Mucosa of rectum (tissue), 2 donors: ENCODE results near the gene OR52W1.

Experiments used
- H3K27ac ChIP-seq, 2 donors: one replicate each; pipeline ENCODE4 v1.7.0; 2013; ENCODE audit warnings: inconsistent platforms in 2 of 2, low read depth in 2 of 2, low read length in 2 of 2
- H3K27me3 ChIP-seq, 2 donors: one replicate each; pipeline ENCODE4 v1.7.0; 2013; ENCODE audit warnings: low read length in 2 of 2; ENCODE audit not compliant: control insufficient read depth in 2 of 2, insufficient read depth in 2 of 2
- H3K36me3 ChIP-seq, 2 donors: one replicate each; pipeline ENCODE4 v1.7.0; 2013; ENCODE audit warnings: low read length in 2 of 2; ENCODE audit not compliant: control insufficient read depth in 2 of 2, insufficient read depth in 2 of 2
- H3K4me1 ChIP-seq, 2 donors: one replicate each; pipeline ENCODE4 v1.7.0; 2013; ENCODE audit warnings: low read length in 2 of 2, mild to moderate bottlenecking in 1 of 2; ENCODE audit not compliant: control insufficient read depth in 2 of 2, insufficient read depth in 2 of 2
- H3K4me3 ChIP-seq, 2 donors: one replicate each; pipeline ENCODE4 v1.7.0; 2013; ENCODE audit warnings: low read length in 2 of 2
- H3K9ac ChIP-seq, 2 donors: one replicate each; pipeline ENCODE4 v1.7.0; 2013; ENCODE audit warnings: low read length in 2 of 2, low read depth in 1 of 2, mild to moderate bottlenecking in 1 of 2
- H3K9me3 ChIP-seq, 2 donors: one replicate each; pipeline ENCODE4 v1.7.0; 2013; ENCODE audit warnings: low read length in 2 of 2; ENCODE audit not compliant: control insufficient read depth in 2 of 2
- donor health status: healthy.
- donor health status: Normal muscosa, but diverticular disease.

The OR52W1 gene

DNA sequence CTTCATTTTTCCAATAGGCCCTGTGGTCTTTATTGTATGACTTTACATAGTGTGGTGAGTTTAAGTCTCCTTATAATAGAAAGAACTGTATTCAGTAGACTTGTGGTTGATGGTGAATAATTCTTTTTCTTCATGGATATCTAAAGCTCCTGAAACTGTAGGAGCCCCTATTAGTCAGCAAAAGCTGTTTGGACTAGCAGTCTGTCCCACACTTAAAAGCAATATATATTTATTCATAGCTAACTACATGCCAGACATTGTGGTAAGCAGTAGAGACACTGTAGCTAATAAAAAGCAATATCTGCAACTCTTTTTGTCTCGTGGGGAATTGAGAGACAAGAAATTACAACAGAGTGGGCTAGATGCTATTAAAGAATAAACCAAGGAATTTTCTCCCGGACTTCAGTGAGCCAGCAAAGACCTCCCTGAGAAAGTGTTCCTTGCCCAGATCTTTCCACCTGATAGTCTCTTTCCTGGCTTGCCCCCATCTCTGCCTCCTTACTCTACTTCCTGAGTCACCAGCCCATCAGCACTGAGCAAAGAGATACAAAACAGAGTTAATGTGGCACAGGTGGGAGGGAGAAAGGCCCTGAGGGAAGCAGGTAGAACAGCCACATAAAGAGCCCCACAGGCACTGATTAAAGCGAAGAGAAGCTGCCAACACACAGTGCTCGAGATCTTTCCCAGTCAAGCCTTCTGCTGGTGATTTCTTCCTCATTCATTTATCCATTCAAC, 1.4 kb upstream of the OR52W1 start:
- no peak overlapping the region for H3K27ac ChIP-seq
- no peaks in the 10 kb centered on the region for H3K4me1 ChIP-seq
- peaks cover 1 to 4% of the 10 kb centered on the region in 2 donors for H3K36me3 ChIP-seq
- H3K27me3 ChIP-seq = no peaks in the 10 kb centered on the region
- no peak overlapping the region for H3K9ac ChIP-seq
- H3K4me3 ChIP-seq = no peak overlapping the region
- H3K9me3 ChIP-seq = no peaks in the 10 kb centered on the region

DNA sequence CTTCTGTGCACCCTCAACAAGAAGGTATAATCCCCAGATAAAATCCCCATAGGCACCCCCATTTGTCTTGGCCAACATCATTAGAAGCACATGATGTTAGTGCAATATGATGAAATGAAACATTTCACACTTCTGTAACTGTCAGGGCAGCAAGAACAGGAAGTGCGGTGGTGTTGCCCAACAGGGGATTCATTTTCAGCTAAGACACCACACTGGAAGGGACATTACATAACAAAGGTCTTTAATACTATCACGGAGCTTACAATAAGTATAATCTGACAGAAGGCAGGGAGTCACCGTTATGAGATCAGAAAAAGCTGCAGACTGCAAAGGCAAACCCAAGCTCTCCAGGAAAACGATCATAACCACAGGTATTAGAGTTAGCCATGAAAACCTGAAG, 2.0 kb downstream of the OR52W1 start:
- H3K27ac ChIP-seq = no peak overlapping the region
- no peak overlapping the region for H3K9ac ChIP-seq
- peaks cover 18 to 24% of the 10 kb centered on the region in 2 donors for H3K36me3 ChIP-seq
- H3K4me3 ChIP-seq = no peak overlapping the region
- H3K9me3 ChIP-seq = no peaks in the 10 kb centered on the region
- no peaks in the 10 kb centered on the region for H3K4me1 ChIP-seq
- no peaks in the 10 kb centered on the region for H3K27me3 ChIP-seq

DNA sequence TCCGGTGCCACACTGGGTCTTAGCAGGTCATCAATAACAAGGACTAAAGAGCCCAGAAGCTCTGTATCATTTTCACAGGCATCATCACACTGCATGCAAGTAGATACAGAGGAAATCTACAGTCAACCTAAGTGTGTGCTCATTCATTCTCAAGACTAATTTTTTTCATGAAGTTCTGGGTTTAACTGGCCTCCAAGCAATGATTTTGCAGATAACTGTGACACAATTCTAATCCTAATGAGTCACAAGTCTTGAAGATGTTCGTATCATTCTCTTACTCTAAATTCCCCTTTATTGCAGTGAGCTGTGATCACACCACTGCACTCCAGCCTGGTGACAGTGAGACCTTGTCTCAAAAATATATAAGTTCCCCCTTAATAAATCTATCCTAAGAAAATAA, 2.5 kb downstream of the OR52W1 start:
- H3K27ac ChIP-seq = no peak overlapping the region
- H3K4me3 ChIP-seq = no peak overlapping the region
- H3K27me3 ChIP-seq = no peaks in the 10 kb centered on the region
- H3K4me1 ChIP-seq = no peaks in the 10 kb centered on the region
- H3K9me3 ChIP-seq = no peaks in the 10 kb centered on the region
- H3K9ac ChIP-seq = no peak overlapping the region
- peaks cover 22 to 24% of the 10 kb centered on the region in 2 donors for H3K36me3 ChIP-seq

DNA sequence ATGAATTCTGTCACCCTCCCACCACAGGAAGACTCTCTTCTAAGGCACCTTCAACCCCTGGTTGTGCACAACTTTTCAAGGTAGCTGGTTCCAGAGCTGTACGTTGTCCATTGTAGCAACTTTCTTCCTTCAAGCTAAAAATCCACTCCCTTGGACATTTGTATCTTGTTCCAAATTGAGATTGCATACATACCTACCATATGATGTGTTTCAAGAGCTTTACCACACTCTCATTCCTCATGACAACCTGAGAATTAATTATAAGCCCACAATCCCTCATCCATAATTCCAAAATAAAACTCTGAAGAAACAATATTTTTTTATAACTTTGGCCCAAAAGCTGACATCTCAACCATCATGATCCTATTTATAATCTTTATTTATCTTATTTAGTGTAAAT, 3.0 kb downstream of the OR52W1 start:
- Histone ChIP-seq H3K9me3 (no peaks in the 10 kb centered on the region), H3K4me1 (no peaks in the 10 kb centered on the region), H3K27me3 (no peaks in the 10 kb centered on the region), H3K27ac (no peak overlapping the region), H3K9ac (no peak overlapping the region), H3K36me3 (peaks cover 24% of the 10 kb centered on the region in 2 donors), H3K4me3 (no peak overlapping the region)

GRCh38 chr11:6203327-6203726, 4.3 kb downstream of the OR52W1 start:
- Histone ChIP-seq H3K4me3 (no peak overlapping the region), H3K27me3 (no peaks in the 10 kb centered on the region), H3K4me1 (no peaks in the 10 kb centered on the region), H3K36me3 (peaks cover 30 to 34% of the 10 kb centered on the region in 2 donors), H3K9me3 (no peaks in the 10 kb centered on the region), H3K9ac (no peak overlapping the region), H3K27ac (no peak overlapping the region)

DNA sequence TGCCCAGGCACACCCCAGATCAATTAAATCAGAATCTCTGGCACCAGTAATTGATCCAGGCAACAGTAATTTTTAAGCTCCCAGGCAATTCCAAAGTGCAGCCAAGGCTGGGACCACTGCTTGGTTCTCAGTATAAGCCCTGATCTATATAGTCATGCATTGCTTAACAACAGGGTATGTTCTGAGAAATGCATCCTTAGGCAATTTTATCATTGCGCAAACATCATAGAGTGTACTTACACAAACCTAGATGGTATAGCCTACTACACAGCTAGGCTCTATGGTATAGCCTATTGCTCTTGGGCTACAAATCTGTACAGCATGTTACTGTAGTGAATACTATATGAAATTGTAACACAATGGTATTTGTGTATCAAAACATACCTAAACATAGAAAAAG, 5.7 kb downstream of the OR52W1 start:
- Histone ChIP-seq H3K9me3 (no peaks in the 10 kb centered on the region), H3K27me3 (no peaks in the 10 kb centered on the region), H3K4me3 (no peak overlapping the region), H3K36me3 (peaks cover 34 to 41% of the 10 kb centered on the region in 2 donors), H3K27ac (no peak overlapping the region), H3K4me1 (no peaks in the 10 kb centered on the region), H3K9ac (no peak overlapping the region)

- Histone ChIP-seq H3K4me3 (no peak within 1 kb of the TSS), H3K4me1 (no peaks in the 10 kb centered on the region), H3K27ac (no peak within 1 kb of the TSS), H3K27me3 (no peaks in the 10 kb centered on the region), H3K9ac (no peak within 1 kb of the TSS), H3K36me3 (peaks cover 38 to 47% of the 10 kb centered on the region in 2 donors), H3K9me3 (no peaks in the 10 kb centered on the region)
Measured at GRCh38 chr11:6205366-6205765, 6.3 kb downstream of the OR52W1 start, which contains the start of gene C11orf42. Gene C11orf42 (plus strand): TSS chr11:6205557. CDS start chr11:6205616, 59 bp downstream.

DNA sequence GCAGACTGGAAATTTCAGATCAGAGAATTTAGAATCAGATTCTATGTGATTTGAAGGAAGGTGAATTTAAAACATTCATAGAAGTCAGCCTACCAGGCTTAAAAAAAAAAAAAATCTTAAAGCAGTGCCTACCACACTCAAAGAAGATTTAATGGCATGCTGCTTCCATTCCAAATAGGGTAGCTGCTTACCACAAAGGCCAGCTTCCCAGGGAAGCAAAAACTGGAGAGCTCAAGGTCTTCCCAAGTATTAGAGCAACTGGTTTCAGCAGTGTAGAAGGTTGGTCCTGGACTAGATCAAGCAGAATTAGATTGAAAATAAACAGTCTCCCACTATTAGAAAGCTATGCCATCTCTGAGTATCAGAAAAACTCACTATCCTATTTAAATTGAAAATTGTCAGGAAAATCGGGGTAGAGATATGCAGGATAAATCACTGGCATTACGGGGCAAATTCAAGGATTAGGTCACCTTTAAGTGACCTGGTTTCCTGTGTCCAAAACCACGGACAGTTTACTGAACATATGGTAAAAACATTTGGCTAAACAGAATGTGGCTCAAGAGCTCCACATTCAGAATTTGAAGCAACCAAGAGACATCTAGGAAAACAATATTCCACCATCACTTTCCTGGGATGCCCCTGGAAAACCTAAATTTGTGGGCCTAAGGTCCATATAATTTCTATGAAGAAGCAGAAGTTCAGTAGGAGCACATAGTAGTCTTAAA, 7.6 kb downstream of the OR52W1 start:
- no peak overlapping the region for H3K27ac ChIP-seq
- peaks cover 49 to 56% of the 10 kb centered on the region in 2 donors for H3K36me3 ChIP-seq
- no peak overlapping the region for H3K9ac ChIP-seq
- H3K9me3 ChIP-seq = no peaks in the 10 kb centered on the region
- no peak overlapping the region for H3K4me3 ChIP-seq
- no peaks in the 10 kb centered on the region for H3K27me3 ChIP-seq
- H3K4me1 ChIP-seq = no peaks in the 10 kb centered on the region

DNA sequence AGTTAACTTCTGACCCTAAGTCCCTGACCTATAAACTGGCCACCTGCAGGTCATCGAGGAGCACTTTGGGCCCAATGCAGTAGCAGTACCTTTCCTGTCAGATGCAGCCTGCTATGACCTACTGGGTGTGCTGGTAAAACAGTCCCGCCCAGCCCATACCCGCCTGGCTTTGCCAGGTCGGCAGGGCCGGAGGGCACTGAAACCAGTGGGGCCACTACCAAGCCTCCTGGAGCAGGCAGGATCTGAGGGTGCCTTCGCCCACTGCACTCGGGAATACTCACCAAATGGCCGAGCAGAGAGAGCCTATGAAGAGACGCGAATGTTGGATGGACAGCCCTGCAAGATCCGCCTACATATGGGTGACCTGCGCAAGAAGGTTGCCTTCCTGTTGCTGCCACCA, 10.8 kb downstream of the OR52W1 start:
- Histone ChIP-seq H3K4me1 (no peaks in the 10 kb centered on the region), H3K27me3 (no peaks in the 10 kb centered on the region), H3K36me3 (peaks cover 67 to 77% of the 10 kb centered on the region in 2 donors), H3K9ac (no peak overlapping the region), H3K4me3 (no peak overlapping the region), H3K27ac (no peak overlapping the region), H3K9me3 (no peaks in the 10 kb centered on the region)

DNA sequence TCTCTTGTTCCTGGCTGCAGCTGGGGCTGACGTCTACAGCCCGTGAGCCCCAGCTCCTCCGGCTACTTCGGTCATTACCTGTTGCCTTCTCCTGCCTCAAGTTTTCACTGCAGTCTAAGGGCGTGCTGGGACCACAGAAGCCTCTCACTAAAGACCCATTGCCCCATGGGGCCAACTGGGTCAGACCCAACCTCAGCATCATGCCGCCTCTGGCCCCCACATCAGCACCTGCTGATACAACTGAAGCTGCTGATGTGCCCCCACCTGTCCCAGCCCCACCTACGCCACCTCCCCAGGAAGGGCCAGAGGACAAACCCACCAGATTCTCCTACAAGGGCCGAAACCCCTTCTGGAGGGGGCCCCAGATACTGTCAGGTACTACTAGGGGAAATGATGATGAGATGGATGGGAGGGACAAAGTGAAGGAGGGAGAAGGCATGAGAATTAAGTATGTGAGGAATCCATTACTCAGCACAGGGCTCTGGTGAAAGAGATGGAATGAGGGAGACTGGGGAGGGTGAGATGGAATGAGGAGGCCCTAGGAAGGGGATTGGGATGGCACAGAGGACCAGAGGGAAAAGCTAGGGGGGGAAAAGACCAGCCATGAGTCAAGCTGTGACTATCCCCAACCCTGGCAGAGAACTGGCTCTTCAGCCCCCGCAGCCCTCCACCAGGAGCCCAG, 11.4 kb downstream of the OR52W1 start:
- no peaks in the 10 kb centered on the region for H3K4me1 ChIP-seq
- no peaks in the 10 kb centered on the region for H3K9me3 ChIP-seq
- H3K4me3 ChIP-seq = no peak overlapping the region
- H3K27me3 ChIP-seq = no peaks in the 10 kb centered on the region
- no peak overlapping the region for H3K27ac ChIP-seq
- H3K36me3 ChIP-seq = peaks cover 67 to 75% of the 10 kb centered on the region in 2 donors
- H3K9ac ChIP-seq = no peak overlapping the region
